GM18526 (cell line): ENCODE data around the gene ARAP1.

ENCODE experiments used
- POLR2A ChIP-seq: IDR thresholded peaks from 3 replicates; pipeline ENCODE4 v1.6.1; 2011; ENCODE audit not compliant: insufficient read length; ENCODE audit errors: extremely low read depth

The ARAP1 gene

DNA sequence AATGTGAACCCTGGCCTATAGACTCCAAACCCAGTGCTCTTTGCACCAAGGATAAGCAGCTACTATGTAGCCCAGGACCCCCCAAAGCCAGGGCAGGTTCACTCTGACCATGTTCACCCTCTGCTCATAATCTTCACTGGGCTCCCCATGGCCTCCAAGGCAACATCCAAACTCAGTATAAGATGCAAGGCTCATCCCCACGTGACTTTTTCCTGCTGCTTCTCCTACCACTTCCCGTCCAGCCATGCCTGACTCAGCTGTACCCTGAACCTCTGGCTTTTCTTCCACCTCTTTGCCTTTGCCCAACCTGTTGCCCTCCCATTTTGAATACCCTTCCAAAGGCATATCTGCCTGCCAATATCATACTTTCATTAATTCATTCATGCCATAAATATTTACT lies 105.7 kb downstream of the ARAP1 start:
- no peak for TF ChIP-seq POLR2A

DNA sequence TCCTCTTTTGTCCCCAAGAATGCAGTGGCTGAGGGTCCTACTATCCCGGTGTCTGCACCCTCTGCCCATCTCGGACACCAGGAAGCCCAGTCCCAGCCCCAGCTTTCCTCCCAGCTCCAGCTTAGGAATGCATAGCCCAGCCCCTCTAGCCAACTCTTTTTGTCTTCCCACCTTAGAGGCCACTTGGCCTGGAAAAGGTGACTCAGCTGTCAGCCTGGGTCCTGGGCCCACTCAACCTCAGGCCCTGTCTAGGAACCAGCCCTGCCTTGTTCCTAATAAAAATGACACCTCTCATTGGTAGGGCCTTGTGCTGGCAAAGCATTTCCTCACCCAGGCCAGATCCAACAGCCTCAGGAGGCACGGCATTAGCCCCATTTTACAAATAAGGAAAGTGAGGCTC lies 106.2 kb downstream of the ARAP1 start:
- no peak for TF ChIP-seq POLR2A

DNA sequence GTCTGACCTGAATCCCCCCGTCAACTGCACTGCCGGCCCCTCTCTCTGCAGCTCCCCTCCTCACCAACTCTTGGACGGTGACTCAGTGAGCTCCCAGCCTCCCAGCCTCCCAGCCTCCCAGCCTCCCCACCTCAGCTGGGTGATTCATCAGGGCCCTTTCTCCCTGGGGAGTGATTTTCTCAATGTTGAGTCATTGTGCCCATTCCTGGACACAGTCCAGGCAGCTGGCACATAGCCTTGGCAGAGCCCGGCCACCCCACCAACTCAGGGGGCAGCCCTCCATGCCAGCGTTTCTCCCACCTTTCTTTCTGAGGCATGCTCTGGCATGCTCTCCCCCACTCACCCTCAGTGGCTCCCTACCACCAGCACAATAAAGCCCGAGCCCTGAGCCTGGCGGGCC lies 108.7 kb downstream of the ARAP1 start:
- no peak for TF ChIP-seq POLR2A

DNA sequence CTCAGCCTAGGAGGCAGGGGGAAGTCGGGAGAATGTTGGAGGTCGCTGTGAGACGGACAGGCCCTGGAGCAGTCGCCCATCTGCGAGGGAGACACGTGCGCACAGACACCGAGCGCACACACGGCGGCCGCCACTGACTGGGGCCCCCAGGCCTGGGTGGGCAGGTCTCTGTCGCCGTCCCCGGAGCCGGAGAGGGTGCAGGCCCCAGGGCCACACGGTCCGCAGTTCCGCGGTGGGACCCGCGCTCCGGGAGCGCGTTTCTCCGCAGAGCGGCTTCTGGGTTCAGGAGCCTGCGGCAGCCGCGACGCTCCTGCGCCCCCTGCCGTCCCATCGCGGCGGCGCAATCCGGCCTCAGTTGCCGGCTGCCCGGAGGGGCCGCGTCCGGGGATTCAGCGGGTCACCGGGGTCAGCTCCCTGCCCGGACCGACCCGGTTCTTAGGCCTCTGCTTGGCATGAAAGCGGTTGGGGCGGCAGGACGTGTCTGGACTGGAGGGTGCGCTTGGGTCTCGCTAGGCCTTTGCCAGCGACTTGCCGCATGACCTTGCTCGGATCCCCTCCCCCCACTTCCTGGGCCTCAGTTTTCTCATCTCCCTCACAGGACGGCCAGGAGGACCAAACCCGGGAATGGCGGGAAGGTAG lies 109.2 kb downstream of the ARAP1 start:
- TF ChIP-seq POLR2A = no peak

DNA sequence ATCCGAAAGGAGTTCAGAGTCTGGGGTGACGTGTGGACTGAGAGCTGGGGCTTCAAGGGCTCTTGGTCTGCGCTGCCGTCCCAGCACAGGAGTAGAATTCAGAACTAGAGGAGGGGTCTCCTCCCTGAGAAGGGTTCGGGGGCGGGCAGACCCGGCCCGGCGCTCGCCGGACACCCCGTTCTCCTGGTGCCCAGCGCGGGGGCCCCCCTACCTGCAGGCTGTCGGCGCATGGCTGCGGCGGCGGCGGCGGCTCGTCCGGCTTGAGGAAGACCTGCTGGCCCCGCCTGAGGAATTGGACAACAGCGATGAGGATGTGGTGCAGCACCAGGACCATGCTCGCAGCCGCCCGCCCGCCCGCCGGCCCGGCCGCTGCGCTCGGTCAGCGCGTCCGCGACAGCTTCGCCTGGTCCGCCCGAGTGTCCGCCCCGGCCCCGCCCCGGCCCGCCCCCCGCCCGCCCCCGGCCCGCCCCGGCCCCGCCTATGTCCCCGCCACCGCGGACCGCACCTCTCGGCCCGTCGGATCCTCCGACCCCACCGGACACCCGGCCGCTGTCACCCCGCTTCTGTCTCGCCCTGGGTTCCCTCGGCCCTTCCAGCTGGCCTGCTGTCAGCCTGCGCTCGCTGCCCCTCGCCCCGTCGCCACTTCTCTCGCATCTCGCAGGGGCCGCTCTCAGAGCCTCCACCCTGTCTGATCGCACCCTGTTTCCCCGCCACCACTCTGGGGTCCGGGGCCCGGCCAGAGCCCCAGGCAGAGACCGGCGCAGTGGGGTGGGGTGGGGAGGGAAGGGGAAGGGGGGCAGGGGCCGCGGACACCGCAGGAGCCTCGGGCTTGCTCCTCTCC lies 109.9 kb downstream of the ARAP1 start:
- TF ChIP-seq POLR2A = no peak

DNA sequence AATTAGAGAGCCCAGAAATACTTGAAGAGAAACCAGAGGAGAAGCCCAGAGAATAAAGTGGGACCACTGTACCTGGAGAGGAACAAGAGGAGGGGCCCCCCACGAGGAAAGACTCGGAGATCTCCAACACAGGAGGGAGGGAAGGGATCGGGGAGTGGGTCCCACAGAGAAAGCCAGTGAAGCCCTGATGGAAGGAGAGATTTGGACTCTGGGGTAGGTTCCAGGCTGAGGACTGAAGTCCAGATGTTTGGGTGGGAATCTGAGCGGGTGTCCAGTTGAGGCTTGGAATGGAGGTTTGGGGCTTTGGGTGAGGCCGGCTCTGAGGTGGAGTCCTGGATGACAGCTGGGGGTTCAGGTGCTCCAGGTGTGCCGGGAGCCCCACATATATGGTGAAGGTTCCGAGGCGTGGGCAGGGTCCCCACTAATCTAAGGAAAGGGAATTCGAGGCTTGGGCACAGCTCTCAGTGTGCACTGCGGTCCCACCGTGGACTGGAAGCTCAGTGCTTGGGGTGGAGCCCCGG lies 110.6 kb downstream of the ARAP1 start:
- TF ChIP-seq POLR2A = no peak

DNA sequence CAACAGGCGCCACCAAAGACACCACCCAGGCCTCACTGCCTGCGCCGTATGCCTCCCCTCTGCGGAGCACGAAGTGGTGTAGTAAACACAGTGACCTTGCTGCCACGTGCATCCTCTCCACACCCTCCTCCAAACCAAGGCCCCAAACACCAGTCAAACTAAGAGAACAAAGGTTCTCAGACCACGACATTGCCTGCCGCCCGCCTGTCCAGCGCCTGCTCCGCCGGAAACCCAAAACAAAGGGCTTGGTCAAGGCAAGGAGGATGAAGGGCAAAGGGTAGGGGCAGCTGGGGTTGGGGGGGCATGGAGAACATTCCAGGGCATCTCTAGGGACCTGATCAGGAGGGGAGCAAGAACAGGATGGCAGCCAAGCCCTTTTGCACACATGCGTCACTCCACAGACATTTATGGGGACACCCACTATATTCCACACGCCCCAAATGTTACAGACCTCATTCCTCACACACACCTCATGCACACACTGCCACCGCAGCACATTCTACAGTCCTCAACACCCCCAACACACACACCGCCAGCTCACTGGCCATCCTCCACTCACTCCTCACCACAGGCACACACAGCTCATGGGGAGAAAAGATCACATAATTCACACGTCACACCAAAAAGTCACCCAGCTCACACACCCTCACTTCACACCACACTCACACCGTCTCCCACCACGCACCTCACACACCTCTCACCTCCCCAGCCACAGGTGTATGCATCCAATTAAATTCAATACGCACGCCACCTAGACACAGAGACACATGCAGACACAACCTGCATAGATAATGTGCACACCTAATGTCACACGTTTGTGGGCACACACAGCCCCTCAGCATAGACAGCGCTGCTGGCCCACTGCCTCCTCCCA lies 112.5 kb downstream of the ARAP1 start:
- no peak for TF ChIP-seq POLR2A

DNA sequence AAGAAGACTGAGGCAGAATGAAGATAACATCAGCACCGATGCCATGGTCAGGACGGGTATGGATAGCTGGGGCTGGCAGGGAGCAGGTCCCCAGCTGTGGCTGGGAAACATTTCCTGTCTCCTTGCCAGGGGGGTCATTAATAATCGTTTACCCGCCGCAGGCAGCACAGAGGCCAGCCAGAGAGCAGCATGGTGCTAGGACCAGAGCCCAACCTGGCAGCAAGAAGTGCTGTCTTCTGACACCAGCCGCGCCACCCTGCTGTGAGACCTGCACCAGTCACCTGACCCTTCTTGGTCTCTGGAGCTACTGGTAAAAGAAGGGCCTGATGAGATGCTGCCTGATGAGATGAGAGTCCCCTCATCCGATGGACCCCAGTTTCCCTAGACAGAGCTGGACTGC lies 114.3 kb downstream of the ARAP1 start:
- TF ChIP-seq POLR2A = no peak

DNA sequence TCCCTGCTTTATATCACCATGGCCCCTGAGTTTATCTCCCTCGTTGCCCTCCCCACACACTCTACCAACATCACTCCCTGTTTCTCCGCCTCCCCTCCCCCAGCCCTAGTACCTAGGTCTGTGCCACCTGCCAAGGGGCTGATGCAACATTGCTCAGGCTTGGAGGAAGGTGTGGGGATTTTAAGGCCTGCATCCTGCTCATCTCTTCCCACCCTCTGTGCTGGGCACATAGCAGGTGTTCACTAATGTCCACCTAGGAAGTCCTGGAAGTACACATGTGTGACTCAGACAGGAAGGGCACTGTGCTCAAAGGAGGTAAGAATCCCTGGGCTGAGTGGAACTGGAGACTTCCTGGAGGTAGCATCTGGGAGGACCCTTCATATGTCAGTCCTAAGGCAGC lies 115.0 kb downstream of the ARAP1 start:
- no peak for TF ChIP-seq POLR2A

DNA sequence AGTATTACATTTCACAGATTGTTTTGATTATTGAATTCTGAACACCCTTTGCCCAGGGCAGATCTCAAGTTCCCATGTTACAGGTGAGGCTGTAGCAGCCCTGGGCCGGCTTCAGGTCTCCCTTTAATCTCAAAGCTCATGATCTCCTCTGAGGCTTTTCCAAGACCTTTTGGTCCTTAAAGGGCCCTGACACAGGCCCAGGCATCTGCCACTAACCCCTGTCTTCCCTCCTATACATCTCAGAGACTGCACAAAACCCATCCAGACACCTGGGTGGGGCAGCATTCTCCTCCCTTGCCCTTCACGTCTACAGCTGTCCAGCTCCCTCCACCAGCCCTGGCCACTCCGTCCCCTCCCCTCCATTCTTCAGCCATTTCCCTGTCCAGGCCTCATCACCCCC lies 115.8 kb downstream of the ARAP1 start:
- TF ChIP-seq POLR2A = no peak

DNA sequence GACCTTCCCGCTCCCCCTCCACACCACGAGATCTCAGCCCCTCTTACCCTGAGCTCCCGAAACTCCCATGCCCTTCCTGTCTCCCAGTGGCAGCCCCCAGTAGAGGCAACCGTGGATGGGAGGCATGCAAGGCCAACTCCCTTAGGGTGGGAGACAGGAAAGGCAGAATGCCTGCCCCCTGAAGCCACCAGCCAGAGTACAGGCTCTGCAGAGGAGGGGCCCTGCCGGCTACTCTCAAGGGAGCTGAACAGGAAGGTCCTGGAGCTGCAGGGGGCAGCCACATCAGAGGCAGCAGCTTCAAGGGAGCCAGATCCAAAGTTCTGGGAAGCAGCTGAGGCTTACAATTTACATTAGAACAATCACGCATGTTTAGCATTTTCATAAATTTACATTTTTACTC lies 116.3 kb downstream of the ARAP1 start:
- TF ChIP-seq POLR2A = no peak

DNA sequence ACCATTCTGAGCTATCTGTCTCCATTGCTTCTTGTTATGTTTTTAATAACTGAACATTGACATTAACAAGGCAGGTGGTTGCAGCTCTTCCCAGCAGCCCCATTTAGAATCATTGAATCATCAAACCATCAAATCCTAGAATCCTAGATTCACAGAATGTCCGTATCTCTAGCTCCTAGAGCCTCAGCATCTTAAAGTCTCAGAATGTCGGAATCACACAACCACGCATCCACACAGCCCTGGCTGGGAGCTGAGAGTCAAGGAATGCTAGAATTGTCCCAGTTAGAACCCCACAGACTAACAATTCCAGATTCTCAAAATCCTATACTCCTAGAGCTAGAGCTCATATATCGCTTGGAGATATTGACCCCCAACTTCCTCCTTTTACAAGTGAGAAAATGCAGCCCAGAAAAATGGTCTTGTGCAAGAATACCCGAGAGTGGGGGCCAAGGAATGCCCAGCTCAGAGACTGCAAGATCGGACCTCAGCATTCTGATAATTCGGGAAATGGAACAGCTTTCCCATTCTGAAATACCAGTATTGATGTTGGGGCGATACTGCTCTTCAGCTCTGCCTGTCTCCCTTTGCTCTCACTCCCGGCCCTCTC lies 116.8 kb downstream of the ARAP1 start:
- TF ChIP-seq POLR2A = no peak
